T-helper 1 cell treated with Interleukin-12 subunit alpha and Interleukin-12 subunit beta and Interleukin-4 antibody, amounts not matched to agents 30 ng/mL and 1 ng/mL, for 36 hours (primary cell): ENCODE results near the gene FBXL7. TPM values are rescaled to one million over a fixed set of nuclear protein-coding genes. Genes with fewer than 3 reads are reported as not detected.

Experiments used
- intact Hi-C: fragments of 100-400 bp; cut with micrococcal nuclease; formaldehyde crosslinking; loops from one replicate; pipeline ENCODE4 v1.15.1; 2024
- total RNA-seq: library from RNA; stranded (reverse); gene quantifications from 2 replicates; pipeline ENCODE4 v1.2.3, GENCODE V29; 2022

The FBXL7 gene
- total RNA-seq, 1 donor from 2014 or later: not detected

DNA sequence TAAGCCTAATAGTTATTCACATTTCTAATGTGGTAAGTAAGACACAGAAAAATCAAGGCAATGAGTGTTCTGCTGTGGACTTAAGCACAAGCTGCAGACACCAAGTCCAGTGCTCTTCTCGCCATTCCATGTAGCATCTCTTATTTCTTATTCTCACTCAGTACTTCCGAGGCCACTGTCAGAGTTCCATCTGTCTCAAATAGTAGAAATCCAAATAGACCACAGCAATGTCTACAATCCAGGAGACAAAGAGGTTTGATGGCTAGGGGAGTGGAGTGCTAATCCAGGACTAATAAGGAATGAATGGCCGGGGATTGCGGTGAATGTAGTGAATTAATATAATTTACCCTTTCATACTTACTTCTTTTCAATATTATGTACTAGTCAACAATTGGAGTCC lies 147.3 kb downstream of the FBXL7 start:
- intact Hi-C loops: no loop called here

DNA sequence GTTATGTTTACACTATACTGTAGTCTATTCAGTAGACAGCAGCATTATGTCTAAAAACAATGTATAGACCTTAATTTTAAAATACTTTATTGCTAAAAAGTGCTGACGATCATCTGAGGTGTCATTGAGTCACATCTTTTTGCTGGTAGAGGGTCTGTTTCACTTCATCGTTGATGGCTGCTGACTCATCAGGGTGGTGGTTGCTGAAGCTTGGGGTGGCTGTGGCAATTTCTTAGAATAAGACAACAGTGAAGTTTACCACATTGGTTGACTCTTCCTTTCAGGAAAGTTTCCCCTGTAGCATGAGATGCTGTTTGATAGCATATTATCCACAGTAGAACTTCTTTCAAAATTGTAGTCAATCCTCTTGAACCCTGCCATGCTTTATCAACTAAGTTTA lies 150.3 kb downstream of the FBXL7 start:
- intact Hi-C loops: no loop called here

DNA sequence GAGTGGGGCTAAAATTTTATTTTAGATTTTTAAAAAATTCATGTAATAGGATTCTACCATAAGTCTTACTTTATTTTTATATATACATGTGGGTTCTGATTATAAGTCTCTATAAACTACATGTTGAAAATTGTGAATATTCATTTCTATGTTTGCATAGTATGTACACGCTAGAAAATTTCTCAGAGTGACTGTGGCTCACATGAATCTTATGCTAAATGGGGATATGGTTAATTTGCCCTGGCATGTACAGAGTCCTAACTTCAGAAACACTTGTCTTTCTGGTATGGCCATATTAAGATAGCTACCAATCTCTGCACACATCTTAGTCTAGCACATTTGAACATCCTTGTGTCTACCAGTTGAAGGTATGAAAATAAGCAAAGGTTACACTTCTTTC lies 154.8 kb downstream of the FBXL7 start:
- intact Hi-C loops: no loop called here

DNA sequence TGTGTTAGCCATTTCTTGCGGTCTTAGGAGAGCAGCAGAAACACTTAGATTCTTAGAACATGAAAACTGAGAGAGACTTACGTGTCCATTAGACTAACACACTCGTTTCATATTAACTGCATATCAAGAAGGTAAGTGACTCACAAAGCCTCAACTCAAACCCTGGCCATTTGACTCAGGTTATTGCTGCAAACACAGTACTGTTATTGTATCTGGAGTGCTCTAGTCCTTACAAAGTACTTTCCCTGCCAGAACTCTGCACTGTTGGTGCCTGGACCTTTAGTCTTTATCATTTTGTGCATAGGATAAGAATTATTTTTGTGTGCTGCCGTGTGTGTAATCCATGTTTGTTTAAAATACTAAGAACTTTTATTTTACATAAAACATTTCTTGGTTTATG lies 155.7 kb downstream of the FBXL7 start:
- intact Hi-C loops: no loop called here

DNA sequence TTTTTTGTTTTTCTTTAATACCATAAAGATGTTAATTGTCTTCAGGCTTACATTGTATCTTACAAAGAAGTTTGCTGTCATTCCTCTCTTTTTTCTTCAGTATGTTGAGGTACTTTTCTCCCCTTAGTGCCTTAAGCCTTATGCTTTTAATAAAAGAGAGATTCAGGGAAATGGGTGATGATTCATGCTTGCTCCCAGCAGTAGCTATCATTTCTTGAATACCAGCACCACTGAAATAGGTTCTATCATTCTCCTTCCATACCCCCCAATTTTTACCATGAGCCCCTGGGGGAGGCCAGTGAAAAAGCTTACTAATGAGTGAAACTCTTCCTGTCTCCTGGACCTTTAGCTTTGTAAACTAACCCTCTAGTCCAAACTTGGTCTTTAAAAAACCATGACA lies 165.0 kb downstream of the FBXL7 start:
- intact Hi-C loops: no loop called here

DNA sequence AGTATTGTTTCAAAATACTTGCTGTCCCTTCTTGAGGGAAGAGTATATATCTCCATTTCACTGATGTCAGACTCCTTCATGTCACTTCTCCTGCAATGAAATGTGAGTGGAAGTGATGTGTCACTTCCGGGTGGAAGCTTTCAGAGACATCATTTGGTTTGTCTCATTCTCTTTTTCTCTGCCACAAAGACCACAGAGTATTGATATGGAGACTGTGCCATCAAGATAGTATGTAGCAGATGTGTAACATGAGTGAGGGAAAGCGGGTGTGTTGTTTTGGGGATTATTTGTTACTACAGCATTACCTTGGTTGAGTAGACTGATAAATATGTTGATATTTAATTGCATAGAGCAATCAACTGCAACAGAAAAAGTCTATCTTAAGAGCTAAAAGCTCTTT lies 169.8 kb downstream of the FBXL7 start:
- intact Hi-C loops: no loop called here

DNA sequence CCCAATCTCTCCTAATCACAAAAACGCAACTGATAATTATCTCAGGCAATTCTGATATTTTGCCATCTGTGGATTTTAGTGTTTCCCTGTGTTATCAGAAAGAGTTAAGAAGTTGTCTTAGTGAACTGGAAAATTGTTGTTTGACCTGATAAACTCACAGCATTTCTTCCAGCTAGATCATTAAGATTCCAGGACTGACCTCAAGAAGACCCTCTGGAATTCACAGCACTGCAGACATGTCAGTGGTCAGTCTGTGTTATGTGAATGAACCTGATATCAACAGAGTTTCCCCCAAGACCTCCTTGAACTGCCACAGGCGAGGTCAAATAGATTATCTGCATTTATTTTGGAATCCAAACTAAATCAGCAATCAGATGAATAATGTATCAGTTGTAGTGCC lies 174.7 kb downstream of the FBXL7 start:
- intact Hi-C loops: no loop called here

DNA sequence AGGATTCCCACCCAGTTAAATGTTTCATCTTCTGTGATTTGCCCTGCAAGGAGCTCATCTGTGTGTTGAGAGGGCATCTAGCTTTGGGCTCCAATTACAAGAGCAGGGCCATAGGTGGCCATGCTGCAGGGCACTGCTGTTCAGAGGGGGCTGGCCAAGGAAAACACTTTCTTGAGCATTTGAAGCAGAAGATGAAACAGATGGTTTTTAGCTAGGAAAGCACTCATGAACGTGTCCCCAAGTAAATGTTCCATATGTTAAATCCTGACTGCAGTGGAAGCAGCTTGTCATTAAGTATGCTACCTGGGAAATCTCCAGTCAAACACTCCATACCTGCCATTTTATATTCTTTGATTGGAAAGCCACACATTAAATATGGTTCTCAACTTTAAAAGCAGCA lies 176.6 kb downstream of the FBXL7 start:
- intact Hi-C loops: no loop called here

DNA sequence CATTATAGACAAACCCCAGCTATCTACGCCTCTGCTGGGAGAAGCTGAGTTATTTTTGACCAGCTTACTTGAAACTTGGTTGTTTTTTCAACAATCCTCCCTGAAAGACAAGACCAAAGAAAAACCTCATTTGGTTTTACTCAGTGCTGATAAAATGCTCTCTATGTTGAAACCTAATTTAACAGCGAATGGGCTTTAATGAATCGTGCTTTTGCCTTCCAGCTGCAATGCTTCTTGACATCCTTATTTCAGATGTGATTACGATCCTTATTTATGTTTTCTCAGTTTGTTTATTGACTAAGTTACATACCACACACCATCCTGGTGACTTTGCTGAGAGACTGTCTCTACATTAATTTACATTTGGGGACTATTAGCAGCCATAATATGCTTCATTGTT lies 179.2 kb downstream of the FBXL7 start:
- intact Hi-C loops: no loop called here

DNA sequence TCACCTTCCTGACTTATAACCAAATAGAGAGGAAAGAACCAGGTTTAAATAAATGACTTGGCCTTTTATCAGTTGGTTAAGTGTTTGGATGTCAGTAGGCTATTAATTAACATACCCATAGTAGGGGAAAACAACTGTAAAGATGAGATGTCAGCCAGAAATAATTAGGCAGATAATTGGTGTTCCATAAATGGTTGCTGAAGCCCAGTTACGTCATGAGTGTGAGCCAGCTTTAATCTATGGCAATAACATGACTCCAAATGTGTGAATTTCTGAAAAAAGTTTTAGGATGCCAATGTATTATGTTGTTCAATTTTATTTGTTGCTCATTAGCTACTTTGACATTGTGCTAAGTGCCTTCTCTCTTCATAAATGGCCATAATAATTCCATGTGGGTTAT lies 180.5 kb downstream of the FBXL7 start:
- intact Hi-C loops: no loop called here

DNA sequence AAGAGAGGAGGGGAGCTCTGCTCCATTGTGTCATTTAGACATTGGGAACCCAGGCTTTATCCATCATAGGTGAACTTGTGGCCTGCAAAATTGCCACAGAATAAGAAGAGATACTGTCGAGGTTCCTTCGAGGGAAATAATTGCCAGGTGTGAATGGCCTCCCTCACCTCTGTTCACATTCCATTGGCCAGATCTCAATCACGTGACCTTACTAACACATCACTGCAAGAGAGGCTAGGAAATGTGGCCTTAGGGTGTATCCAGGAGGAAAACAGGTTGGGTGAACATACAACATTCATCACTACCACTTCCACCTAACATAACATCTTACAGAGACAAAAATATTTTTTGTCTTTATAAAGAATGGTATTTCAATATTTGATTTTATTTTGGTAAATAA lies 182.1 kb downstream of the FBXL7 start:
- intact Hi-C loops: no loop called here

DNA sequence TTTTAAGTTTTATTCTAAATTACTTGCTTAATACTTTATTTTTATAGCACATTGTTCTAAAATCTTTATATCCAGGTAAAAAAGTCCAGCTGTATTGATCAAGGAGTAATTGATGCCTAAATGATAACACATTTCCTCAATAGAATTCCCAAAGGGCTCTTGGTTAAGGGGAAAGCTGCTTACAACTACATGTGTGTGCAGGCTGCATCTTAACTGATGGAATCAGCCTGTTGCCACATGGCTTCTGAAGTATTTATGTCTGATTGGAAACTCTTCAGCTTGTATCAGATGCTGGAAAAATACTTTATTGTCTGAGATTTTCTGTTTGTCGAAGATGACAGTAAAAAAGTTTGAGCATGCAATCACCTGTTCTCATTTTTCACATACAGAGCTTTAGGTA lies 182.6 kb downstream of the FBXL7 start:
- intact Hi-C loops: no loop called here

DNA sequence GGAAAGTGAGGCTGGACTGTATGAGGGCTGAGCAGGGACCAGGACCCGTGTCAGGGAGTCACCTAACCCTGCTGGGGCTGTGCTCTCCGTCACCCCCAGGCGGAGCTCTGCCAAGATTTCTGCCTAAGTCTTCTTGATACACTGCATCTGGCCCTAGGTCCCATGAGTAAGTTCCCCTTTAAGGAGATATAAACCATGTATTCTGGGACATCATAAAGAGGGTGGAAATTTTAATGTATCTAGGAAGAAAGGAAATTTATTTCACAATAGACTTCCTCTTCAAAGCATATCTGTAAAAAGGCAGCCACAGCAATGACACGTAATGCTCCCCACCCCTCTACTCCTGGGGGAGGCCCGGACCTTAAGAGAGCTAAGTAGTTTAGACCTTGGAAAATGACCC lies 183.4 kb downstream of the FBXL7 start:
- intact Hi-C loops: no loop called here

DNA sequence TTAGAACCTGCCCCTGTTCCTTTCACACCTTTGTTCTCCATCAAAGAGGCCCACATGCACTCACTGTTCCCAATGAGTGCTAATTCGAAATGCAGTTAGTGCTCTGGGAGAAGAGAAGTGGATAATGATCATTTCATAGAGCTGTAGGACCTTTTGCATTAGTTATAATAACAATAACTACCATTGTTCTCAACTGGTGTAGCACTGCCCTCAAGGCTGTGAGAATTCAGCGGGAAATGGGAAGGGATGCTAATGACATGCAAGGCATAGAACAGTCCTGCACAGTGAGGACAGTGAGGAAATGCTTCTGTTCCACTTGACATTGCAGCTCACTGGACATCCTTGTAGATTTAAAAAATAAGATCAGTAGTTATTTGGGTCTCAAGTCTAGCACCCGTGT lies 187.4 kb downstream of the FBXL7 start:
- intact Hi-C loops: no loop called here

DNA sequence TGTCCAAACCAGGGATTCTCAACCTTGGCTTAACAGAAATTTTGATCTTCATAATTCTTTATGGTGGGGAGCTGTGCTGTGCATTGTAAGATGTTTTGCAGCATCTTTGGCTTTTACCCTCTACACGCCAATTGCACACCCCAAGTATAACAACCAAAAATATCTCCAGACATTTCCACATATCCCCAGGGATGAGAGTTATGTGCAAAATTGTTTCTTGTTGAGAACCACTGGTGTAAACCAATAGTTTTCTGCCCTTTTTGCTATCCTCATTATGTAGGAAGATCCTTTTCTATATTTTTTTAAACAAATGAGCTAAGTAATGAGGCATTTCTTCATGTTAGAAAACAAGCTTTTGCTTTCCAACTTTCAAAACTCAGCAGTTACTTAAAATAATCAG lies 189.9 kb downstream of the FBXL7 start:
- intact Hi-C loops: no loop called here

DNA sequence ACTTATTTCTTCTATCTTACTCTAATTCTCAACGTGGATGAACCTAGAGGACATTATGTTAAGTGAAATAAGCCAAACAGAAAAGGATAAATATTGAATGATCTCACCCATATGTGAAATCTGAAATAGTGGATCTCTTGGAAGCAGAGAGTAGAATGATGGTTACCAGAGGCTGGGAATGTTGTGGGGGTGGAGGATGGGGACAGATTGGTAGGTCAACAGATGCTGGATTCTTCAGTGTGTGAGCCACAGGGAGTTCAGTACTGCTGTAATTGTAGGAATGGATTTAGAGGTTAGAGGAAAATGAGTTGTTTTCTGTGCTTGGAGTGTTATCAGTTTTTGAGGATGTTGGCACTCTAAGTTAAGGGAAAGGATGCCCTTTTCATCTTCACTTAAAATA lies 190.6 kb downstream of the FBXL7 start:
- intact Hi-C loops: no loop called here

DNA sequence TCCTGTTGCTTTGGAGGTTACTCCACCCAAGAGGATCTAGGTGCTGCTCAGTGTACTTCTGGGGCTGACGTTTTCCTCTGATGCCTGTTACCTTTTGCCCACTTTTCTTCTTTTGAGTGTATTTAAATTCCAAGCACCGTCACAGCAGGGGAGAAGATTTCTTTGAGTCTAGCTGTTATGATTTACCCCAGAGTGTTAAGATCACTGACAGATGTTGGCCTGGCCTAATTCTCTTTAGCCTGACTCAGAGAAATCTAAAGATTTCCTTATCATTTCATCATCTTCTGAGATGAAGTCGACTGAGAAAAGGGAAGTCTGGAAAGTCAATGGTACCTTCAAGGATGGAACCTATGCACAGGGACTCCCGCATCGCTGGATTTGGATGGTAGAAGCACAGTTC lies 191.5 kb downstream of the FBXL7 start:
- intact Hi-C loops: no loop called here

DNA sequence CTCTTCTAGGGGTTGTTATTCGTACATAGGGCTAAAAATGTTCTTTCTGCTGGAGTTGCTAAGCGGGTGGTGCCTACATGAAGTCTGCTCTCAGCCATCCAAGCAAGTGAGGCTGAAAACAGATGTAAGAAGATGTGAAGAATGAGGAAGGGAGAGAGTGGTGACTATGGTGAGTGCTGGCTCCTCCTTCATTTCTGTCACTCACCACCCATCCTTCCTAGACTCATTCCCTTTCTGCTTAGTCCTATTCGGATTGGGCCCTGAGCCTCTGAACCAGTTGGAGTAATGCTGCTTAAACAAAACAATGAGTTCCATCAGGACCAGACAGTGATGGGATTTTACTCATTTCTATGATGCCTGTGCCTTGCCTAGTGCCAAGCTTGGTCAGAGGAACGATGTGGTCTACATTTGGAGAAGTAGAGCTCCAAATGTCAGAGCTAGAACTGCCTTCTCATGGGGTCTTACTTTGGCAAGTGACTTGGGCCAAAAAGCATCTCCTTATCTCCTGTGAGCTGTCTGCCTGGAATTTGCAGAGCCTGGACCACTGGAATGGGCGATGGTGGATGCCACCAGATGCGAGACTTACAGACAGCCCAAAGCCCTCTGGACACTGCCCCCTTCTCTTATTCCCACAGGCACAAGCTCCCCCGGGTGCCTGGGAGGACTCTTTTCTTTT lies 192.9 kb downstream of the FBXL7 start:
- intact Hi-C loops: no loop called here

DNA sequence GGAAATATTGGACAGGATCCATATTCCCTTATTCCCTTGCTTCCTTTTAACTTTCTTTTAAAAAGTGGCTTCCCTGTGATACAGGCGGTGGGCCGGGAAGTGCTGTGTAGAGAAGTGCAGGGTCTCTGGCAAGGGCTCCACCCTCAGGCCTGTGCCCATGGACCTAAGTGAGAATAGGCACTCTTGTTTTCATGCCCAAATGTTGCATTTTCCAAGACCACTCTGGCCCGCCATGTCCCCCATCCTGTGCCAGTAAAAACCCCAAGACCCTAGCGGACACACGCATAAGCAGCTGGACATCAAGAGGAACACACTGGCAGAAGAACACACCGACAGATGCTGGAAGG lies 193.4 kb downstream of the FBXL7 start:
- intact Hi-C loops: no loop called here

DNA sequence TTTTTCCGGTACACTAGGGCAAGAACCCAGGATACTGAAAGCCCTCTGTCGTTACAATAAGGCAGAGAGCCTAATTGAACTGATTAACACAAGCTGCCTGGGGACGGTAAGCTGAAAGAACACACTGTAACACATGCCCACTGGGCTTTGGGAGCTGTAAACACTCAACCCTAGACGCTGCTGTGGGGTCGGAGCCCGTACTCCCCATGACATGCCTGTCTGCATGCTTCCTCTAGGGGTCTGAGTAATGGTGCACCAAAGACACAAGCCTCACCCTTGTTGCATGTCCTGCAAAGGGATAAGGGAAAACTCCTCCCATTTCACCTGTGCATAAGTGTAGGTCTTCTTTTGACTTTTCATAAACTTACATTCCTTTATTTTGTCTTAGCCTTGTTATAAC lies 194.0 kb downstream of the FBXL7 start:
- intact Hi-C loops: no loop called here

DNA sequence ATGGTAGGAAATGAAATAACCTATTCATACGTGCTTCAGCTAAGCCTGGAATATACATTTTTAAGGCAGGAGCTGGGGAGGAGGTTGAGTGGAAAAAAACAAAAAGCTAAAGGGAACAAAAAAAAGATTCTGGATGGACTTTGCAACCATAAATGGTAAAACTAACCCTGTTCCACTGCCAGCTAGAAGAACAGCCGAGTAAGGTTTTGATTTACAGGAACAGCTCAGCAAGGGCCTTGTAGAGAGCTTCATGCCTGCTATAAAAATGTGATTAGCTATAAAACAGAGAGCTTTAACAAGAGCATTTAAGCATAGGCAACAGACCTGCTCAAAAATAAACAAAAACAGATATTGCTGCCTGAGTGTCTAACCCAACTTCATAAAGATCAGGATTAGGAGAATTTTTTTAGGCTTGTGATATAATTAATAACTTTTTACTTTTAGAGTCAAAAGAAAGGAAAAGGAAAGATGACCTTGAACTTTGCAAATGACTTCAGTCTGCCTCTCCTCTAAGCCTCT lies 194.8 kb downstream of the FBXL7 start:
- intact Hi-C loops: no loop called here

DNA sequence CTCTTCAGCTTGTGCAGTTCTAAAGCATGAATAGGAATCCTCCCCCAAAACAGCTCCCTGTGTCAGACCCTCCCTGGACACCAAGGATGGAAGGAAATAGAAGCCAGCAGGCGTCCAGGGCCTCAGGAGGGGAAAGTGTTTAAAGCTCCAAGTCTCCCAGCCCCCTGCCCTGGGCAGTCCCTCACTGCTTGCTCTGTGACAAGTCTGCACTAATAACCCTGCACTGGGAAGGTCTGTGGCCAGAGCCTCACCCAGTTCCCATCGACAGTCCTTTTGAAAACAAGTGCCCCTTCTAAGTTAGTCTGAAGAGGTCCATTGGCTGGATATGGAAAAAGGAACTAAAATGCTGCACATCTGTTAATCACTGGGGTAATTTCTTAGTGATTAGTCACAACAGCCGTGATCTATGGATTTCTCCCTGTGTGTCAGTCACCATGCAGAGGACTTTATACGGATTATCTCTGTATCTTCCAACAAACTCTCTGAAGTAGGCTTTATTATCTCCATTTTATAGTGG lies 195.3 kb downstream of the FBXL7 start:
- intact Hi-C loops: no loop called here

DNA sequence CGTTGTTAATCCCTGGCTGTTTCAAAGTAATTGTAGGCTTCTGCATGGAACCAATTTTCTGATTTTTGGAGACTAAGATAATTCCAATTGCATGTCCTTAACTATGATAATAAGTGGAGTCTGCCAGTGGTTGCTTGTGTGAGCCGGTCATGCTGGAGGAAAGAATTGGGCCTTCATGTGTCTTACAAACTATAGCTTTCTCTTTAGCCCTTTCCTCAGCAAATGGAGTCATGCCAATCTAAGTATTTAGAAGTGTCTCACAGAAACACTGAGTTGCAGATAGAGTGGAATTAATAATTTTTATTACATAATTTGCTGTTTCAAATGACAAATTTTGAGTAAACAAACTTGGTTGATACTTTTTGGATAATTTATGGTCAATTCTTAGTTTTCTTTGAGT lies 200.4 kb downstream of the FBXL7 start:
- intact Hi-C loops: no loop called here

DNA sequence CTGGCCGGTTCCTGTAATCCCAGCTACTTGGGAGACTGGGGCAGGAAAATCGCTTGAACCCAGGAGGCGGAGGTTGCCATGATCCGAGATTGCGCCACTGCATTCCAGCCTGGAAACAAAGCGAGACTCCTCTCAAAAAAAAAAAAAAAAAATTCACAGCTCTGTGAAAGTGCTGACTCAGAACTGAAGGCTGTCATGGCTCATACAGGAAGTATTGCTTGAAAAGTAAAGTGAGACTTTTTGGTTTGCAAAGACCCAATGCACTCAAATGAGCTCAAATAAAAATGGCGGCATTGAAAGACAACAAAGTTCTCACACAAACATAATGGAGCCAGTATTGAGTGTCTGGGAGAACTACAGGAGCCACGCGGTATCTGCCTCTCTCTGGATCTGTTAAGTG lies 202.1 kb downstream of the FBXL7 start:
- intact Hi-C loops: no loop called here
